Stimulated activated CD8-positive, alpha-beta memory T cell treated with anti-CD3 and anti-CD28 coated beads, Interleukin-15, amount 100 ng/mL, for 24 hours (primary cell): Measurements from ENCODE around the gene TLE1.

ENCODE experiments used
- DNase-seq: peaks from one replicate; pipeline ENCODE4 v3.0.0-alpha.2; 2020; ENCODE audit warnings: low read depth

TLE1 gene

GRCh38 chr9:81549500-81550206 lies 139.7 kb downstream of the TLE1 start:
- DNase-seq, result no peak

GRCh38 chr9:81548911-81549310 lies 140.4 kb downstream of the TLE1 start:
- DNase-seq, result no peak

- DNase-seq, result no peak
Observed at GRCh38 chr9:81546489-81546888, 142.9 kb downstream of the TLE1 start.

GRCh38 chr9:81543695-81544094 lies 145.7 kb downstream of the TLE1 start:
- no peak for DNase-seq

- no peak for DNase-seq
Observed at GRCh38 chr9:81542118-81542889, 147.0 kb downstream of the TLE1 start.

GRCh38 chr9:81540142-81540710 lies 149.1 kb downstream of the TLE1 start:
- DNase-seq, result no peak

- DNase-seq, result no peak
Observed at GRCh38 chr9:81539317-81539716, 150.0 kb downstream of the TLE1 start.

- DNase-seq, result no peak
Observed at GRCh38 chr9:81538890-81539289, 150.5 kb downstream of the TLE1 start.

GRCh38 chr9:81537964-81538363 lies 151.4 kb downstream of the TLE1 start:
- DNase-seq, result no peak

- DNase-seq, result no peak
Observed at GRCh38 chr9:81536242-81537025, 152.9 kb downstream of the TLE1 start.

- DNase-seq, result no peak
Observed at GRCh38 chr9:81535542-81536241, 153.7 kb downstream of the TLE1 start.

- DNase-seq, result no peak
Observed at GRCh38 chr9:81534138-81534875, 155.0 kb downstream of the TLE1 start.
